Measurements from ENCODE around the gene PSORS1C2.
"Not testable (repeated sequence)": the region's sequence is repeated elsewhere in the genome, so short reads cannot be mapped to it uniquely, and the experiment has no call there.

The PSORS1C2 gene

GRCh38 chr6:31168606-31169005 lies 29.7 kb upstream of the PSORS1C2 start:
- FAIRE-seq, result no peak
- DNase-seq (ENCODE audit: insufficient read length, low spot score), result no peak

GRCh38 chr6:31165986-31166385 lies 27.1 kb upstream of the PSORS1C2 start:
- DNase-seq (ENCODE audit: insufficient read length, low spot score) (no peak), FAIRE-seq (no peak)

GRCh38 chr6:31165064-31165832 lies 26.4 kb upstream of the PSORS1C2 start:
- FAIRE-seq (peak; percentile 88), DNase-seq (ENCODE audit: insufficient read length, low spot score) (peak; percentile 69)

GRCh38 chr6:31164475-31165063 lies 25.7 kb upstream of the PSORS1C2 start:
- FAIRE-seq, result not testable (repeated sequence)

GRCh38 chr6:31163922-31164321 lies 25.1 kb upstream of the PSORS1C2 start:
- FAIRE-seq, result no peak
- DNase-seq (ENCODE audit: insufficient read length, low spot score), result no peak

More at GRCh38 chr6:31164475-31165063, 25.7 kb upstream of the PSORS1C2 start:
- not testable (repeated sequence) for DNase-seq (ENCODE audit: insufficient read length, low spot score)

- no peak for FAIRE-seq
- DNase-seq (ENCODE audit: insufficient read length, low spot score), result no peak
Observed at GRCh38 chr6:31162463-31163165, 23.7 kb upstream of the PSORS1C2 start.

DNA sequence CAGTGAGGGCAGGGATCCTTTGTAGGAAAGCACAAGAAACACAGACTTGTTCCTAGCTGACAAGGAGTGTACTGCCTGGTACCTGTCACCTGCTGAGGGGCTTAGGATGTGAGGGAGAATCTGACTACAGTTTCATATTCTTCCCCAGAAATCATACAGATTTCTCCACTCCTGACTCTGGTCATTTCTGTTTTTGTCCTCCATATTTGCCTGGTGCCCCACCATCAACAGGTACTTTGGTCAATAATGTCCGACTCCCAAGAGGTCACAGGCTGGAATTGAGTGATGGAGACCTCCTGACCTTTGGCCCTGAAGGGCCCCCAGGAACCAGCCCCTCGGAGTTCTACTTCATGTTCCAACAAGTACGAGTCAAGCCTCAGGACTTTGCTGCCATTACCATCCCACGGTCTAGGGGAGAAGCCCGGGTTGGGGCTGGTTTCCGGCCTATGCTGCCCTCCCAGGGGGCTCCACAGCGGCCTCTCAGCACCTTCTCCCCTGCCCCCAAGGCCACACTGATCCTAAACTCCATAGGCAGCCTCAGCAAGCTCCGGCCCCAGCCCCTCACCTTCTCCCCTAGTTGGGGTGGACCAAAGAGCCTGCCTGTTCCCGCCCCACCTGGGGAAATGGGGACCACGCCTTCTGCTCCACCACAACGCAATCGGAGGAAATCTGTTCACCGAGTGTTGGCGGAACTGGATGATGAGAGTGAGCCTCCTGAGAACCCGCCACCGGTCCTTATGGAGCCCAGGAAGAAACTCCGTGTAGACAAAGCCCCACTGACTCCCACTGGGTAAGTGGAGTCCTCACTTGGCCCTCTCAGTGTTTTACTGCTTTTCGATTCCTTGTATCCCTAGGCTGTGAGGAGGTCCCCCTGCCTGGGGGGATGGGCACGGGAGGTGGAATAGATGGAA lies 22.6 kb upstream of the PSORS1C2 start:
- FAIRE-seq (no peak), DNase-seq (ENCODE audit: insufficient read length, low spot score) (no peak)

DNA sequence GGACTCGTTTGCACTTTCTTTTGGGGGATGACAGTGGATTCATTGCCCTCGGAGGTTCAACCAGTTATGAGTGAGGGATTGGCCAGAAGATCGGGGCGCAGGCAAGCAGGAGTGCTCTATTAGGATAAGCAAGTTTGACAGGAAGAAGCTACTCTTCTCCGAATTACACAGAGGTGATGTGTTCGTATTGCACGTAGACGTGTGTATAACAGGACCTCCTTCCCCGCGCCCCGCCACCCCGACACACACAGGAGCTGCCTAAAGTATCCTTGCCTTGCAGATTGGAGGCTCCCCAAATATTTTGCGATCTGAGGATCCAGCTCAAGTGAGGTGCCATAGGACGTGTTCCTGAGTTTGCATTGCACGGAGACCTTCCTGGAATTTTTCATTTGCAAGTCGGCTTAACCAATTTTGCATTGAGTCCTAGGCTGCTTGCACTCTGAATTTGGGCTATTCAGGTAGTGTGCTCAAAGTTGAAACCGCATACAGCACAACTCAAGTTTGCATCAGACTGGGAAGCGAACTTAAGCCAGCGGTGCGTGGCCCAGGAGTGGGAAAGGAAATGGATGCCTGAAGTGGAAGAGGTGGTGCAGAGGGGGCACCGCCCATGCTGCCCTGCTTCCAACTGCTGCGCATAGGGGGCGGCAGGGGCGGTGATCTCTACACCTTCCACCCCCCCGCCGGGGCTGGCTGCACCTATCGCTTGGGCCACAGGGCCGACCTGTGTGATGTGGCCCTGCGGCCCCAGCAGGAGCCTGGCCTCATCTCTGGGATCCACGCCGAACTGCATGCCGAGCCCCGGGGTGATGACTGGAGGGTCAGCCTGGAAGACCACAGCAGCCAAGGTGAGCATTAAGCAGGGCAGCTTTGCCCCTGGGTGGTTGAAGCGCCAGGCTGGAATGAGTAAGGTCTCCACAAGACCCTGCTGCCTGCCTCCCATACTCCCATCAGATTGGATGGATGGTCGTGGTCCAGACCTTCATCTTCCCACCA lies 20.3 kb upstream of the PSORS1C2 start:
- FAIRE-seq (peak; percentile 70), DNase-seq (ENCODE audit: insufficient read length, low spot score) (no peak)

DNA sequence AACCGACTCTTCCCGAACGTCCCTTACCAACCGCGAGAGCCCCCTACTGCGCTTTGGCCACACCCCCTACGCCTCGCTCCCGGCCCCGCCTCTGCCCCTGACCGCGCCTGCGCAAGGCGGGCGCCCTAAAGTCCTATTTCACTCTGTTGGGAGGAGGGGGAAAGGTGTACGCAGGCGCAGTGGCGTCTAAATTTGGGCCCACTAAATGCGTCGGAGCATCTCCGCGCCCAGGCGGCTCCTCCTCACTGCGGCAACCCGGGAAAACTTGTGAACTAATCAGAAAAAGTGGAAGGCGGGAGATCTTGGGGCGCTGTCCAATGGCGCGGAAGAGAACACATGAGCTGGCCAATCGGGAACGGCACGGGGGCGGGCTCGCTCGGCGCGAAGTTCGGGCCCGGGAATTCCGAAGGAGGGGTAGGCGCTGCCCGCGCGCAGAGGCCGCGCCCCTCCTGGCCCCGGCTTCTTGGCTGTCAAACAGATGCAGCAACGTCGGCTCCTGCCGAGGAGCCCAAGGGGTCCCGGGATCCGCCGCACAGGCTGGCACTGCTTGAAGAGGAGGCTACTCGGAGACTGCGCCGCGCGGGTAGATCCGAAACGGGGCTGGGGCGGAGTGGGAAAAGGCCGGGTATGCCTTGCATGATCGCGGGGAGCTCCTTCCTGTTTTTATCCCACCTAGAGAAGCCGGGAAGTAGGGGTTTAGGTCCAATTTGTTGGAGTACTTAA lies 19.4 kb upstream of the PSORS1C2 start, which contains the start of gene TCF19:
Gene TCF19, plus strand, starts transcription at position 450 of the 723 bp plus-strand sequence. CDS start 881 bp downstream, outside the sequence.
- DNase-seq (ENCODE audit: insufficient read length, low spot score) (peak; percentile 98), FAIRE-seq (peak; percentile 99)

GRCh38 chr6:31157513-31158139 lies 18.8 kb upstream of the PSORS1C2 start, which contains the start of gene CCHCR1:
Gene CCHCR1, minus strand, starts transcription at chr6:31157802. Its CDS starts 202 bp downstream, at chr6:31157600.
- no peak for FAIRE-seq

GRCh38 chr6:31156641-31157040 lies 17.8 kb upstream of the PSORS1C2 start:
- no peak for FAIRE-seq
- no peak for DNase-seq (ENCODE audit: insufficient read length, low spot score)

More at GRCh38 chr6:31157513-31158139, 18.8 kb upstream of the PSORS1C2 start, which contains the start of gene CCHCR1:
- DNase-seq (ENCODE audit: insufficient read length, low spot score), result no peak

DNA sequence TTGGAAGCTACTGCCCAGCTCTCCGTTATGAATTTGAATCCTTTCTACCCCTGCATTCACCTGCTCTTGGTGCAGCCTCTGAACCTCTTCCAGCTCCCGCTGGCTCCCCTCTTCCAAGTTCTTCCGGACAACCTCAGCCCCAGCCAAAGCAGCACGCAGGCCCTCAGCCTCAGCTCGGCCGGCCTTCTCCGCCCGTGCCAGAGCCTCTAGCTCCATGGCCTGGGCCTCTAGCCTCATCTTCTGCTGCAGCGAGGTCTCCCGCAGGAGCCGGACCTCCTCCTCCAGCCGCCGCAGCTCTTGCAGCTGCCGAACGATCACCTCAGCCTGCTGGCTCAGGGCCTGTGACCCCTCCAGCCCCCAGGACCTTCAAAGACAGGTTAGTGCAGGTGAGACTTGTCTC lies 15.6 kb upstream of the PSORS1C2 start:
- no peak for DNase-seq (ENCODE audit: insufficient read length, low spot score)
- FAIRE-seq, result no peak

DNA sequence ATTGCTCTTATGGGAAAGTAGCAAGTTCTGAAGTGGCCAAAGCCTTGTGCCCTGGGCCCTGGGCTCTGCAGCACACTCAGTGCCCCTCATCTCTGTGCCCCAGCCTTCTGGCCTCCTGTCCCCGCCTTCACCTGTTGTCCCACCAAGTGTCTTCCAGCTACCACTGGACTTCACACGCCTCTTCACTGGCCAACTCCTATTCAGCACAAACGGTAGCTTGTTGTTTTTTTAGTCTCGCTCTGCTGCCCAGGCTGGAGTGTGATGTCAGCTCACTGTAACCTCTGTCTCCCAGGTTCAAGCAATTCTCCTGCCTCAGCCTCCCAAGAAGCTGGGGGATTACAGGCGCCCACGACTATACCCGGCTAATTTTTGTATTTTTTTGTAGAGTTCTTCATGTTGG lies 13.9 kb upstream of the PSORS1C2 start:
- FAIRE-seq (no peak), DNase-seq (ENCODE audit: insufficient read length, low spot score) (no peak)

- no peak for DNase-seq (ENCODE audit: insufficient read length, low spot score)
Observed at GRCh38 chr6:31149827-31150447, 11.1 kb upstream of the PSORS1C2 start.

GRCh38 chr6:31145386-31145785 lies 6.5 kb upstream of the PSORS1C2 start:
- FAIRE-seq, result no peak
- DNase-seq (ENCODE audit: insufficient read length, low spot score), result no peak

More at GRCh38 chr6:31149827-31150447, 11.1 kb upstream of the PSORS1C2 start:
- no peak for FAIRE-seq

DNA sequence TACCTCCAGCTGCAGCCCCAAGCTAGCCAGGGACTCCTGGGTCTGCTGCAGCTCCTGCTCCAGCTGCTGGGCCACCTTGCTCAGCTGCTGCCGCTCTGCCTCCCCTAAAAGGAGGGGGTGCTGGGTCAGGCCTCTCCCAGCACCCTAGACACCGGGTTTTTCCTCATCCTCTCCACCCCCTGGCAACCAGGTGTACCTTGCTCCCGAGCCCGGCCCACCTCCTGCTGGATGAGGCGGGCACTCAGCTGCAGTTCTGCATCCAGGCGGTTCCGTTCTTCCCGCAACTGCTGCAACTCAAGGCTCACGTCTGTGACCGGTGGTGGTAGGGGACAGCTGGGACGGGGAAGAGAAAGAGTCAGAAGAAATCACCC lies 6.1 kb upstream of the PSORS1C2 start:
- DNase-seq (ENCODE audit: insufficient read length, low spot score), result no peak
- no peak for FAIRE-seq

GRCh38 chr6:31144296-31144969 lies 5.6 kb upstream of the PSORS1C2 start:
- no peak for FAIRE-seq
- no peak for DNase-seq (ENCODE audit: insufficient read length, low spot score)

All from GM19239 (cell line).